HG02970 (cell line): ENCODE results near the gene AKR1C3.
"Not testable (repeated sequence)": the region's sequence is repeated elsewhere in the genome, so short reads cannot be mapped to it uniquely, and the experiment has no call there.

ENCODE experiments used
- ATAC-seq: cut with Tn5 transposase; IDR thresholded peaks from one replicate; pipeline ENCODE4 v1.9.1; 2021; ENCODE audit warnings: mild to moderate bottlenecking, moderate library complexity, moderate number of reproducible peaks; ENCODE audit not compliant: unreplicated experiment, low FRiP score

The AKR1C3 gene

GRCh38 chr10:5094265-5095205 is at the start of gene AKR1C3:
AKR1C3 (plus strand) TSS chr10:5094414; CDS start chr10:5094445, 31 bp downstream.
- ATAC-seq = no peak

- ATAC-seq = no peak
Observed at GRCh38 chr10:5045095-5045494, 49.1 kb upstream of the AKR1C3 start.

DNA sequence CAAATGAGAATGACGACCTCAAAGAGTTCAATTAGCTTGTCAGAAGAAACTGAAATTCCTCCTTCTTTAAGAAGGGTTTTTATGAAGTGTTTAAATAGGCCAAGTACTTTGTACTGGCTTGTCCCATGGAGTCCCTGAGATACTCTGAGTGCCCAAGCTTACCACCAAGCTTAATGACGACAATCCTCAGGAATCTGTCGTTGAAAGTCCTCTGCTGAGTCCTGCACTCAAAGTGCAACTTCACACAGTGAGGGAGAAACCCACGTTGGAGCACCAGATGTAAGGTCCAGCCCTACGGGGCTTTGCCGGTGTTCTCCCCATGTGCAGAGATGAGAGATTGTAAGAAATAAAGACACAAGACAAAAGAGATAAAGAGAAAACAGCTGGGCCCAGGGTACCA is 47.8 kb upstream of the AKR1C3 start:
- no peak for ATAC-seq

GRCh38 chr10:5047055-5047454 is 47.2 kb upstream of the AKR1C3 start:
- ATAC-seq = not testable (repeated sequence)

DNA sequence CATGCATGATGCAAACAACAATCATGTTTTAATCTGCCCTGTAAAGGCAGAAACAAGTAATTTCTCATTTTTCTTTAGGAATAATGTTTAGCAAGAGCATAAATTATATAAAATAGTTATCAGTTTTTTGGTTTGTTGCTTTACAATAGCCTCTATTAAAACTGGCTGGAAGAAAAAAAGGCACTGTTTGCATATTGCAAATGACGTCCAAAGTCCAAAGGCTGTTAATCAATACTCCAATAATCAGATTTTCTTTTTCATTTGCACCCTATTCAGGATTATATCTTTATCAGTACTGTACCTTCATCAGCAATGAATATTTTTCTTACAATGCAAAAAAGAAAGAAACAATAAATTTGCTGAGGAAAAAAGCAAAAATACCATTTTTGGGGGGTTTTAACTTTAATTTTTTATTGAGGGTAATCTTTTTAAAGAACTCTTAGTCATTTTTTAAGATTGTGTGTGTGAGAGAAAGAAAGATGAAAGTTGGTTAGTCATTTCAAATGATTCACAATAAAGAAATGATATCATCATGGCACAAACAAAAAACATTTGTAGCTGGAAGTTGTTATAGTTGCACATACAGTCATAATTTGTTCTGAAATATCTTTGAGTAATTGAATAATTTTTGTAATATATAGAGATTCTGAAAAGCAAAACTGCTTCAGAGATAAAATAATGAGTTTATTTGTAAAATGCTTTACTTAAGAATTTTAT is 46.1 kb upstream of the AKR1C3 start:
- no peak for ATAC-seq

DNA sequence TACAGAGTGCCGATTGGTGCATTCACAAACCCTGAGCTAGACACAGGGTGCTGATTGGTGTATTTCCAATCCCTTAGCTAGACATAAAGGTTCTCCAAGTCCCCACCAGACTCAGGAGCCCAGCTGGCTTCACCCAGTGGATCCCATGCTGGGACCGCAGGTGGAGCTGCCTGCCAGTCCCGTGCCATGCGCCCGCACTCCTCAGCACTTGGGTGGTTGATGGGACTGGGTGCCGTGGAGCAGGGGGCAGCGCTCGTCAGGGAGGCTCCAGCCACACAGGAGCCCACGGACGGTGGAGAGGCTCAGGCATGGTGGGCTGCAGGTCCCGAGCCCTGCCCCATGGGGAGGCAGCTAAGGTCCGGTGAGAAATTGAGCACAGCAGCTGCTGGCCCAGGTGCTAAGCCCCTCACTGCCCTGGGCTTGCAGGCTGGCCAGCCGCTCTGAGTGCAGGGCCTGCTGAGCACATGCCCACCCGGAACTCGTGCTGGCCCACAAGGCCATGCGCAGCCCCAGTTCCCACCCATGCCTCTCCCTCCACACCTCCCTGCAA is 41.2 kb upstream of the AKR1C3 start:
- not testable (repeated sequence) for ATAC-seq

- ATAC-seq = not testable (repeated sequence)
Observed at GRCh38 chr10:5054831-5055230, 39.4 kb upstream of the AKR1C3 start.

DNA sequence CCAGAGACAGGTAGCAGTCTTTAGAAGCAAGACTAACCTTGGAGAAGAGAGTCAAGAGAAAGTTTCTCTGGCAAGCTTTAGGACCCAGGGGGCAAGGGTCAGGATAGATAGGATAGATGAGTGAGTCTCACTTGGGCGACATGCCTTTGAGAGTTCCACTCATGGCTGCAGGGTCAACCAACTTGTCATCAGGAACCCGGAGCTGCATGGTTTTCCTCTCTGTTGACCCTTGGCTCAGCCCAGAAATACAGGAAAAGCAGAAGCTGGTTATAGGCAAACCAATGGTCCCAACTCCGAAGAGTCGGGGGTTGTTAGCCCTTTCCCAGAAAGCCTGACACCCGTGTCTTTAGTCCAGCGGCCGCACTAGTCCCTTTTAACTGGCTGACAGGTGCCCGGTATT is 34.9 kb upstream of the AKR1C3 start:
- not testable (repeated sequence) for ATAC-seq

- not testable (repeated sequence) for ATAC-seq
Observed at GRCh38 chr10:5060791-5061190, 33.4 kb upstream of the AKR1C3 start.

DNA sequence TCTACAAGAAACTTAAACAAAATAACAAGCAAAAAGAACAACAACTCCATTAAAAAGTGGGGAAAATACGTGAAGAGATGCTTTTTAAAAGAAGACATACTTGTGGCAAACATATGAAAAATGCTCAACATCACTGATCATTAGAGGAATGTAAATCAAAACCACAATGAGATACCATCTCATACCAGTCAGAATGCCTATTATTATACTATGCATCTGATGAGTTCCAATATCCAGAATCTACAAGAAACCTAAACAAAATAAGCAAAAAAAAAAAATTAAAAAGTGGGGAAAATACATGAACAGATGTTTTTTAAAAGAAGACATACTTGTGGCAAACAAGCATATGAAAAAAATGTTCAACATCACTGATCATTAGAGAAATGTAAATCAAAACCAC is 29.6 kb upstream of the AKR1C3 start:
- no peak for ATAC-seq

DNA sequence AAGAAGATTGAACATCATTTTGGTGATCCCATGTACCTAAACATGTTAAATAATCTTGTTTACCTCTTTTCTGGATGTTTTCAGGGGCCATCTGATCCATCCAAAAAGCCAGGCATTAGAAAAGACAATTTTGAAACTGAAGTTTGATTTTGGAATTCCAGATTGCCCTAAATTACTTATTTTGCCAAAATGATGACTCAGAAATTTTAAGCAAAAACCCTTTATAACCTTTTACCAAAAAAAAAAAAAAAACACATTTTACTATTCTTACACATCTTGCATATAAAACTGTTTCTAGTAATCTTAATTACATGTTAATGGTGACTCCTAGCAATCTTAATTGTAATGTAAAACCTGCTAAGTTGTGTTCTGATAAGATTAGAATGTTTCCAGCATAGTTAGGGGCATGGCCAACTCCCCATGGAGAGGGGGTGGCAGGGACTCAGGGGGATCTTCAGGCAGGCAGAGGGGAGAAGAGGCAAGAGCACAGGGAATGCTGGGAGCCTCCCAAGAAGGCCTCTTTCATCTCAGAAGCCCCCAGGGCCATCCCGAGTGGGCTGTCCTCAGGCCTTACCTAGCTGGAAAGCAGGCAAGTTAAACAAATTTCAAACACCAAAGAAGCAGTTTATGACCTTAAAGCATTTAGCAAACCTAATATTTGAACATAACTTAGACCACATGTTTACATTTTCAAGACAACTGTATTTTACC is 25.8 kb upstream of the AKR1C3 start:
- no peak for ATAC-seq

GRCh38 chr10:5070648-5071410 is 23.4 kb upstream of the AKR1C3 start:
- no peak for ATAC-seq

- no peak for ATAC-seq
Observed at GRCh38 chr10:5071411-5072198, 22.6 kb upstream of the AKR1C3 start.

GRCh38 chr10:5073659-5074058 is 20.6 kb upstream of the AKR1C3 start:
- ATAC-seq = no peak

DNA sequence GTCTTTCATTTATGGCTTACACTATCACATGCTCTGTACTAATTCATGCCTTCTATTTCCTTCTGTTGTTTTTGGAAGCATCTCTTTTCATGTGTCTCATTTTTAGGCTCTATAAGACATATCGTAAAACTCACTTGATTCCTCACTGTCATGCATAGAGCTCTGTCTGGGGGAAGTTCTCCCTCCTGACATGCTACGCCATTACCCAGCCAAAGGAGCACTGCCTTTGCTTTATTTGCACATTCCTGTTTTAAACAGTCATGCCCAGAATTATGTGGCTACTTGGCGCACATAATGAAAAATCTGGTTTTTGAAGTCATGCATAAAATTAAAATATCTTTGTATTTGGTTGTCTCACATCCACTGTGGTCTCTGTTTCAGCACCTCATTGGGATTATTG is 17.6 kb upstream of the AKR1C3 start:
- ATAC-seq = no peak

- no peak for ATAC-seq
Observed at GRCh38 chr10:5078547-5079180, 15.6 kb upstream of the AKR1C3 start.

GRCh38 chr10:5079306-5079830 is 14.8 kb upstream of the AKR1C3 start:
- ATAC-seq = no peak

- ATAC-seq = no peak
Observed at GRCh38 chr10:5079836-5080235, 14.4 kb upstream of the AKR1C3 start.
